Right atrium auricular region (tissue), 2 donors: Measurements from ENCODE around the gene DOCK1. TPM values are rescaled to one million over a fixed set of nuclear protein-coding genes. Genes with fewer than 3 reads are reported as not detected.

Experiments
- DNase-seq: peaks from one replicate; pipeline ENCODE4 v3.0.0-alpha.2; 2019; ENCODE audit warnings: low spot score
- H3K27ac ChIP-seq, 2 donors: fragments of 200-600 bp; sonication (generic); 1 replicate in 1 of 2; 2 replicates in 1 of 2; pipeline ENCODE4 v1.5.1; 2016 to 2019
- H3K27me3 ChIP-seq, 2 donors: fragments of 200-600 bp; sonication (generic); one replicate each; pipeline versions ENCODE4 v1.5.1 to v1.6.0; 2017 to 2019
- H3K36me3 ChIP-seq: fragments of 200-600 bp; sonication (generic); one replicate; pipeline ENCODE4 v1.5.1; 2016
- H3K4me1 ChIP-seq, 2 donors: fragments of 200-600 bp; sonication (generic); one replicate each; pipeline versions ENCODE4 v1.5.1 to v1.6.0; 2017 to 2019
- H3K4me3 ChIP-seq, 2 donors: fragments of 200-600 bp; sonication (generic); 1 replicate in 1 of 2; 2 replicates in 1 of 2; pipeline ENCODE4 v1.5.1; 2017 to 2019; ENCODE audit warnings: mild to moderate bottlenecking in 1 of 2, moderate library complexity in 1 of 2
- H3K9me3 ChIP-seq, 2 donors: fragments of 200-600 bp; sonication (generic); one replicate each; pipeline ENCODE4 v1.5.1; 2019
- total RNA-seq, 2 donors: library from RNA; depleted of rRNA; stranded (reverse); fragments of >200 nt; gene quantifications; one replicate each; pipeline ENCODE4 v1.1.0, GENCODE V29; 2016
- TF ChIP-seq, protein P1 (sequence below), 2 donors: fragments of 200-600 bp; sonication (generic); IDR thresholded peaks; one replicate each; pipeline ENCODE4 v1.5.1; 2019; ENCODE audit warnings: antibody characterized with exemption in 2 of 2

DOCK1 gene
- total RNA-seq, 2 donors from 2014 or later = 13.0 to 16.8 TPM

DNA sequence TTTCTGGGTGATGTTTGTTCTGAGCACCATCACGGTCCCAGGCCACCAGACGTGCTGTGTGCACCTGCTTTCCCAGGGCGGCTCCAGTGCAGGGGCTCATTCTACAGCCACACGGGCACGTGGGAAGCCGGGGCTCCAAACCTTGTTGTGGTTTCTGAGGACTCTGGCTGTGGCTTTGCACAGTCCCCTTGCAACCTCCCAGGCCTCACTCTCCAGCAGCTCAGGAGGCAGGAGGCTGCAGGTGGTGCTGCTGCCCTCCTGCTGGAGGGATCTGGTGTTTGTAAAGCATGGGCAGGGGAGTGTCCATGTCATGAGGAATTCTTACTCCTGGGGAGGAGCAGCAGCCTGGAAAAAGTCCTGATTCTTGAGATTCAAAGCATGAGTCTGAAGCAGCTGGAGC is 236.9 kb downstream of the DOCK1 start:
- H3K27ac ChIP-seq = no peak overlapping the region
- TF ChIP-seq, protein P1, sequence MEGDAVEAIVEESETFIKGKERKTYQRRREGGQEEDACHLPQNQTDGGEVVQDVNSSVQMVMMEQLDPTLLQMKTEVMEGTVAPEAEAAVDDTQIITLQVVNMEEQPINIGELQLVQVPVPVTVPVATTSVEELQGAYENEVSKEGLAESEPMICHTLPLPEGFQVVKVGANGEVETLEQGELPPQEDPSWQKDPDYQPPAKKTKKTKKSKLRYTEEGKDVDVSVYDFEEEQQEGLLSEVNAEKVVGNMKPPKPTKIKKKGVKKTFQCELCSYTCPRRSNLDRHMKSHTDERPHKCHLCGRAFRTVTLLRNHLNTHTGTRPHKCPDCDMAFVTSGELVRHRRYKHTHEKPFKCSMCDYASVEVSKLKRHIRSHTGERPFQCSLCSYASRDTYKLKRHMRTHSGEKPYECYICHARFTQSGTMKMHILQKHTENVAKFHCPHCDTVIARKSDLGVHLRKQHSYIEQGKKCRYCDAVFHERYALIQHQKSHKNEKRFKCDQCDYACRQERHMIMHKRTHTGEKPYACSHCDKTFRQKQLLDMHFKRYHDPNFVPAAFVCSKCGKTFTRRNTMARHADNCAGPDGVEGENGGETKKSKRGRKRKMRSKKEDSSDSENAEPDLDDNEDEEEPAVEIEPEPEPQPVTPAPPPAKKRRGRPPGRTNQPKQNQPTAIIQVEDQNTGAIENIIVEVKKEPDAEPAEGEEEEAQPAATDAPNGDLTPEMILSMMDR (IDR thresholded peaks at IDR 0.05) = no peak
- no peaks in the 10 kb centered on the region for H3K4me1 ChIP-seq
- no peak for DNase-seq
- H3K4me3 ChIP-seq = no peak overlapping the region
- H3K9me3 ChIP-seq = no peaks in the 10 kb centered on the region
- H3K36me3 ChIP-seq = no peaks in the 10 kb centered on the region
- H3K27me3 ChIP-seq = no peaks in the 10 kb centered on the region

DNA sequence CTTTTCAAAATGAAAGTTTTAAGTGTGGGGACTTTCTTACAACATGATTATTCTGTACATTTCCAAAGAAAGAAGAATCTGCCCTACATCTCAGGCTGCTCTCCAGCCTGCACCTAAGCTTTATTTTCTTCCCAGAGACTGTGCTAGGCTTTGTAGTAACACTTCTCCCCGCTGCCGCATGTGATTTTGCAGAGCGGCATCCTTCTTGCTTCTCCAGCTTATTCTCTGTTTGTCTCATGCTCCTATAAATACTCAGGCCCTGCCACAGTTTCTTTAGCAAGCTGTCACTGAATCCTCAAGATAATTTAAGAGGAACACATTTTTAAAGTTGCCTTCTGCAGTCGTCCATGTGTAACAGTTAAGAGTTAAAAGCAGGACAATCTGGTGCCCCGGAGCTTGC is 237.6 kb downstream of the DOCK1 start:
- Histone ChIP-seq H3K4me1 (no peaks in the 10 kb centered on the region), H3K4me3 (no peak overlapping the region), H3K9me3 (no peaks in the 10 kb centered on the region), H3K36me3 (no peaks in the 10 kb centered on the region), H3K27ac (no peak overlapping the region), H3K27me3 (no peaks in the 10 kb centered on the region)
- TF ChIP-seq, protein P1 (IDR thresholded peaks at IDR 0.05) = no peak
- no peak for DNase-seq

DNA sequence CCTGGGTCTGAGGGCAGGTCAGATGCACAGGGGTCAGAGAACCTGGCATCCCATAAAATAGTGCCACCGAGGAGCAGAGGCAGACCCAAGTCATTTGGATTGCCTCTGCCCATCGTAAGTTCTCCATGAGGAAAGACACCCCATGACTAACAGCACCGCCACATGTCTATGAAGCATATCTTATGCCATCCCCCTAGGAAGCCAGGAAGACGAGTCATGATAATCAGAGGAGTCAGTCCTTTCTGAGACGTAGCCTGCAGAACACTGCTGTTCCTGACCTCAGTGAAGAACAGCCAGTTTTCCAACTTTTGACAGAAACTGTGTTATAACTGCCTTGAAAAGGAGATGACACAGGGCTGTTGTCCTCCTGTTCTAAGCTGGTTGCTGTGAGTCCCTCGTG is 239.9 kb downstream of the DOCK1 start:
- DNase-seq = no peak
- no peak overlapping the region for H3K27ac ChIP-seq
- H3K9me3 ChIP-seq = no peaks in the 10 kb centered on the region
- no peaks in the 10 kb centered on the region for H3K4me1 ChIP-seq
- no peaks in the 10 kb centered on the region for H3K27me3 ChIP-seq
- TF ChIP-seq, protein P1 (IDR thresholded peaks at IDR 0.05) = no peak
- H3K4me3 ChIP-seq = no peak overlapping the region
- no peaks in the 10 kb centered on the region for H3K36me3 ChIP-seq

DNA sequence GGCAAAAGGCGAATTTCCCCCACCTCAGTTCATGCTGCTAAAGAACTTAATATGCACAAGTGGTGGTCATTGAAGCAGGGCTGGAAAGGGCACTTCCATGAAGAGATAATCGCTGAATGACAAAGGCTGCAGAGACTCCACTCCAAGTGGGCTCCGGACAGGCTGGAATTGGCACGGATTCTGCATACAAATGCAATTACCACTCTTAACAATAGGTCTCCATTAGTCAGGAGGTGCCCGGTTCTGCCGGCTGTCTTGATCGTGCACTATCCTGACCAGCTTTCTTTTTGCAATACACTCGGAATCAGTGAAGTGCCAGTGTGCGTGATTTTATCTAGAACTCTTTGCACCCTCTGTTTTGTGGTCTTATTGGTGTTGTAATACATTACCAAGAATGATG is 241.4 kb downstream of the DOCK1 start:
- TF ChIP-seq, protein P1 (IDR thresholded peaks at IDR 0.05) = no peak
- Histone ChIP-seq H3K27ac (no peak overlapping the region), H3K9me3 (no peaks in the 10 kb centered on the region), H3K4me3 (no peak overlapping the region), H3K27me3 (no peaks in the 10 kb centered on the region), H3K4me1 (no peaks in the 10 kb centered on the region), H3K36me3 (no peaks in the 10 kb centered on the region)
- DNase-seq = no peak

DNA sequence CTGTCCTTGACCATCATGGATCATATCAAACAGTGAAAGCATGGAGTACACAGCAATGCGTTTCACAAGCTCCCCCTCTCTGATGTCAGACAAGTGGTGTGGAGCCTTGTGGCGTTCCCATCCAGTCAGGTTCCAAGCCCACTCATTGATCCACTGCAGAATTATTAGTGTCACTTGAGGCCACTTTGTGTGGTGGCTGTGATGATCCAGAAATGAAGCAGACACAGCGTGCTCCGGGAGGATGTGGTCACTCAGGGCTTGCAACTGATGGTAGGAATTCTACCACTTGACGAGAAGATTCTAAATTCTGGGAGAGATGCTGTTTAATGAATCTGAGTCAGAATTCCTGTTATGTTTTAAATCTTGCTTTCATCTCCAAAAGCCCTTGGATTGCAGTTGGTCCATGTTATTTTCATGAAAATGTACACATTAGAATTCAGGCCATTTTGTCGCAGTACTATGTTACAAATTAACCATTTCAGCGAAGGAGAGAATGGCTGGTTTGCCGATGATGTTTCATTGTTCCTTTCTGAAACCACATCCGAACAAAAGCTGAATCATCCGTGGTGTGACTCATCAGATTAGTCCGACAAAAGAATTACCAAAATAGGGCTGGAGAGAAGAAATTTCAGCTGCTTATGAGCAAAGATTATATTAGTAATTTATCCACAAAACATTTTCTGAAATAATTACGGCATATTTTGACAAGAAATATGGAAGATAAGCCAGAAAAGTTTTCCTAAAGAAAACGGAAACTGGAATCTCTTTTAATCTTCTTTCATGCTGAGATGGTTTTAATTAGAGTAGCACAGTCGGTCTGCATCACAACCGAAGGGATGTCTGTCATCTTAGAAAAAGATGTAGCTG is 243.1 kb downstream of the DOCK1 start:
- Histone ChIP-seq H3K27ac (no peak overlapping the region), H3K27me3 (no peaks in the 10 kb centered on the region)

More for the DNA sequence above, 243.1 kb downstream of the DOCK1 start:
- DNase-seq = no peak
- Histone ChIP-seq H3K9me3 (no peaks in the 10 kb centered on the region), H3K4me3 (no peak overlapping the region), H3K4me1 (no peaks in the 10 kb centered on the region), H3K36me3 (no peaks in the 10 kb centered on the region)
- TF ChIP-seq, protein P1 (IDR thresholded peaks at IDR 0.05) = no peak
